ENCODE data around the gene CPED1.
"Not testable (repeated sequence)": the region's sequence is repeated elsewhere in the genome, so short reads cannot be mapped to it uniquely, and the experiment has no call there.

CPED1 gene

GRCh38 chr7:121075424-121075841 is 86.9 kb downstream of the CPED1 start:
- not testable (repeated sequence) for DNase-seq

DNA sequence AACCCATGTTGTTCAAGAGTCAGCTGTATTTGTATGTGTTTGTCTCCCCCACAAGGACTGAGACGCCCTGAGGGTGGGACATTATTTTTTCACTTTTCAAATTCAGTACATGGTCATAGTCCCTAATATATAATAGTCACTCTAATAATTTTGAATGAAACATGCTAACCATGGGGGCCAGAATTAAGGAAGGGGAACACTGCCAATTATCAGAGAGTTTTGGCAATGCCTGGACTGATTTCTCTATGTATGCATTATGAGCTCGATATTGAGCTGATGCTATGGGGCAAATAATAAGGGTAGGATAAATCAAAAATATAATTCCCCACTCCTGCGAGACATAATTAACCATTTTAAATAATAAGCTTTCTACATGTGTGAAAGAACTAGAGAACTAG is 87.4 kb downstream of the CPED1 start:
- no peak for DNase-seq

DNA sequence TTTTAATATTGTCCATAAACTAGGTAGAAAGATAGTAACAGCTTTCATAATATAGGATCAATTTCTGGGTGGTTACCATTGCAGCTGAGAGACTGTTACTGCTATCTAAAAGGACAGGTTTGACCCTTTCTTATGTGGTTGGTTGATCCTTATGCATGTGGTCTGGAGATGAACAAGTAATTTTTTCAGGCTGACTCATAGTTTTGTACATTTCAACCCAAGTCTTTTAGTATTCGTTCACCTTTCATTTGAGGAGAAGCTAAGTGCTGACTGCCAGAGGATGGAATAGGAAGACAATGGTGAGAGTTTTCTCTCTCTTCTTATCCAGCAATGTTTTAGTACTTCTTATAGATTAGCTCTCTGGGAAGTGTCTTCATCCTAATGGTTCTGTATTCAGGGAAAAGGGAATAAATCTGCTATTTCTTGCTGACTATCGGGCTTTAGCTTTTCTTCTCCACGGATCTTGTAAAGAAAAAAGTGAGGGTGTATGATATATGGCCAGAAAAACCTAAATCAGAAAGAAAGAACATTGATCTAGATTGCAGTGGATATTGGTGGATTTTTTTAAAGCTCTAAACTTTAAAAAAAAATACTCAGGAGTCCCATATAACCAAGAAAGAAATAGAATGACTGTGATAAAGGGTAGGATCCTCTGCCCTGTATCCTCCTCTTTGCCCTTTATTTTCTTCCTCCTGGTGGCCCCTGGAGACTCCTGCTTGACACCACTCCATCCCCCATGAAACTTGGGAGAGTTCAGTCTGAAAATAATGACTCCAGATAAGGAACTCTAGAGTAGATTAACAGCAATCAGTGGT is 88.0 kb downstream of the CPED1 start:
- DNase-seq, result no peak

DNA sequence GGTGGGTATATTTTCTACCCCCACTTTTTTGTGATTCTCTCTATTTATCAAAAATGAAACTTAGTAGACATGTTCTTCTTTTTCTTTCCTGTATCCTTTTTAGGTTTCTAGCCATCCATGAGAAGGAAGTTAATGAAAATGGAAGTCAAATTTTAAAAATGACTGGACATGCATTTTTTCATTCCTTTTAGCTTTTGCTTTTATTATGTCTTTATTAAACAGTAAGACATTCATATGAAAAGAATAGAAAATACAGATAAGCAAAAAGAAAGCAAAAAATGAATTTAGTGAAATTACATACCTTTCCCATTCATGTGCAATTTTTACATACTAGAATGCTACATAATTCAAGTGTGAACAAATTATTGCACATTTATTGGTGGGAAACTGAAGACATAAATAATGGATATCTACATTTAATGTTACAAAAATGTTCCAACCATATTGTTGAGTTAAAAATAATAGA is 88.7 kb downstream of the CPED1 start:
- DNase-seq, result no peak

DNA sequence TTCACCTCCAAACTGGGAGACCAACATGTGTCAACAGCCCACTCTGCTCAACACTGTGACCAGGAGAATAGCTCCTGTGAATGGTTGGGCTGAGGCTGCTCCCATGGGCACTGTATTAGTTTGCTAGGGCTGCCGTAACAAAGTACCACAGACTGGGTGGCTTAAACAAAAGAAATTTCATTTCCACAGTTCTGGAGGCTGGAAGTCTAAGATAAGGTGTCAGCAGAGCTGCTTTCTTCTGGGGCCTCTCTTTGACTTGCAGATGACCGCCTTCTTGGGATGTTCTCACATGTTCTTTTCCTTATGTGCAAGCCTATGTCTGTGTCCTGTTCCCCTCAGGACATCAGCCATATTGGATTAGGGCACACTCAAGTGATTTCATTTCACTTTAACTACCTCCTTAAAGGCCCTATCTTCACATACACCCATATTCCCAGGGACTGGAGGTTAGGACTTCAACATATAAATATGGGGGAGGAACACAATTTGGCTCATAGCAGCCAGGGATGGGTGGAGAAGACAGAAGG is 90.3 kb downstream of the CPED1 start:
- DNase-seq, result no peak

DNA sequence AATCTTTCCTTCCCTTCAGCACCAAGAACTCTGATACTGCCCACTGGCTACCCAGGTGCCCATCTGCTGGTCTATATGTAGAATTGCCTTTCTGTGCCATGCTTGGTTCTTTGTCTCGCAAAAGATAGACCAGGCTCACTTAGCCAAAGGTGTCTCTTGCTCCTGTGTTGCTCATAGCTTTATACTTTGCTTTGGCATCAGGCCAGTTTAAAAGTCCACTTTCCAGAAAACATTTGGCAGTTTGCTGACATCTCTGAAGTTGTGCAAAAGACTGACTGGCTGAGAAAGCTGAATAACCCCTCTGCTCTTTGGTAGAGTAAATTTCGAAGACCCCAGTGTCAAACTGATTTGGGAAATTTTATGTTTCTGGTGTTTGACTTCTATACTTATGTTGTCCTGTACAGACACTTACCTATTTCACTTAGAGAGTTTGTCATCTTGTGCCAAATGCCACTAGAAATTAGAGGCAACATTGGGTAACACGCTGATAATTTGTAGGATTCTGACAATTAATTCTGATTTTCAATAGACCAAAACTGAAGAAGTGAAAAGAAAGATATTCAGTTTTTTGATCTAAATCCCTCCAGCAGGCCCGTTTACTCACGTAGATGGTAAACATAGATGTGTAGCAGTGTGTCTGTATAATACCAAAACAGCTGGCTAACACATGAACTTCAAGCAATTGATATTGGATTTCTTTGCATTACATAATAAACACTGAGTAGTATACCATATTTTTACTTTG is 91.1 kb downstream of the CPED1 start:
- DNase-seq, result no peak

DNA sequence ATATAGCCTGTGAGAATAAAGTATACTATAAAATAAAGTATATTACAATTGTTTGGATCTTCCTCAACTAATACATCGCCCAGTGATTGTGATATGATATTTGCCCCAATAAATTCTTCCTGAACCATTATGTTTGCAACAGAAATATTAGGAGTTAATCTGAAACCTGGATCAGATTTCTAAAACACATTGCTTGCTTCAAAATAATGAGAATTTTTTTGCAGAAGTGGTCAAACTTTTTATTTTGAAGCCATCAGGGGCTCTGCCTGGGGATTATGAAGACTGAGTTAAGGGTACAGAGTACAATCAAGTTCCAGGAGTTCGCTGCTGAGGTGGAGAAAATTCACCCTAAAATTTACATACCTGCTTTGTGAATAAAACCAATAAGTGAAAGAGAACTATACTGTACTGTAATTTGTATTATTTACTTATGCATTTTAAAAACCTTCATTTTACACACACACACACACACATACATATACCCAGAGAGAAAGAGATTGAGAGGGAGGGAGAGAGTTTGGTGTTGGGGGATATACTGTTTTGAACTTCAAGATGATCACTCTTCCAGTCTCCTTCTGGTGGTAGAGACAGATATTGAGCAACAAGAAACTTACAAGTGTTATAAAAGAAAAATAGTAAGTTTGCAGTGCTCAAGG is 91.9 kb downstream of the CPED1 start:
- DNase-seq, result no peak

- DNase-seq, result no peak
These were observed 92.4 kb downstream of the CPED1 start for GRCh38 chr7:121080913-121081326.

DNA sequence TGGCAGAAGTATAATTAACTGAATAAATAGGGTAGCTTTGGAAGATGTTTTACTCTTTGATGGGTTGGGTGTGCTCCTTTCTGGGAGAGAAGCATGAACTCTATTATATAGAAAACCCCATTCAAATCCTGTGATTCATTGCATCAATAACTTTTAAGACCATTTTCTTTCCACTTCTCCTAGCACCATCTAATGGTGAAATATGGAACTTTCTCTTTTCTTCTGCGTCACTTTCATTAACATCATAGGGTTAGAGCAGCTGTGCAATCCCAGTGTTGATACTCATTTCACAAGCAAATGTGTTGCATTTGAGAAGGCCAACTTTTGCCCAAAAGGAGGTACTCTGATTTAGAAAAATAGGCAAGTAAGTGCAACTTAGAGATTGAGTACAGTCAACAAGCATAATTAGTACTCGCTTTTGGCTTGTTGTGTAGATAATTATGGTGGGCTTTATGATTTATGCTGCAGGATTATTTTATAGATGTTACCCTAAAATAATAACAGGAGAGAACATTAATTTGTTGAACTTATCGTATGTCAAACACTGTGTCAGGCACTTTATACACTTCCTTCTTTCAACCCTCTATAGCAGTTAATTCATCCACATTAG is 92.9 kb downstream of the CPED1 start:
- no peak for DNase-seq

- DNase-seq, result no peak
These were observed 94.0 kb downstream of the CPED1 start for GRCh38 chr7:121082400-121083101.

- no peak for DNase-seq
These were observed 94.8 kb downstream of the CPED1 start for GRCh38 chr7:121083138-121083789.

DNA sequence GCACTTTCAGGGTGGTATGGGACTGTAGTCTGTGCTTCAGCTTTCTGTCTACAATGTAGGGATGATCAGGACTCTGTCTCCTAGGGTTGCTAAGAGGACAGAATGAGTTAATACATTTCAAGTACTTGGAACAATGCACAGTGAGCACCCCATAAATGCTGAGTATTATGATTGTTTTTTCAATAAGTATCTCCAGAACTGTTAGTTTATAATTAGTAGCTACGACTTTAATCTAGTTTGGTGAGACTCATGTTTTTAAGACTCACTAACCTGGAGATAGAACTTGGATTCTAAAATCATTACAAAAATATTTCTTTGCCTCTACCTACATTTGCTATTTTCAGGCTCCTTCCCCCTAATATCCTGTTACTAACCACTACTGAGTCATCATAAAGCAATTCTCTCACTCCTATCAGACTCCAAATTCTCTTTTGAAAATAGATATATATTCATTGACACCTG is 95.3 kb downstream of the CPED1 start:
- DNase-seq, result no peak

- DNase-seq, result no peak
These were observed 95.7 kb downstream of the CPED1 start for GRCh38 chr7:121084256-121084655.

DNA sequence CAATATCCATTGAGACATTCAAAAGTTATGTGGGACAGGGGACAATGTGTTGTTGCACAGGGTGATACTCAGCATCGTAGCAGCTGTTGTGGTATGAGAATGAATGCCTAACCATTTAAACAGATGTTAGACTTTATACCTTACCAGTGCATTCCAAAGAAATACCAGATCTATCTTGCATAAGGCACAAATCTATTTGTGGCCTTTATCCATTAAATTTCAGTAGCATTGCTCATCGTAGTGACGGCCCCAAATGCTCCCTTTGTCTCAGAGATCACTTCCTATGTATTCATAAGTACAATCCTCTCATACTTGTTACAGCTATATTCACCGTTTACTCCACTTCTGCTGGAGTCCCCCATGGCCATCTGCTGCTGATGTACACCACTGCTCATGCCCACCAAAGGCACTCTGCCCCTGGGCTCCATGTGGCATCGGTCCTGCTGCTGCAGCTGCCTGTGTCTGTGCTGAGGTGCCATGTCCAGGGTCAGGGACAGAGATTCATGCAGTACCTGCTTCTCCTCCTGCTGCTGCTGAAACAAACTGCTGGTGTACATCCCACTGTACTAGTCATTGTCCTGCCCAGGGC is 96.3 kb downstream of the CPED1 start:
- DNase-seq, result no peak

GRCh38 chr7:121085922-121086321 is 97.4 kb downstream of the CPED1 start:
- DNase-seq, result no peak

- no peak for DNase-seq
These were observed 100.4 kb downstream of the CPED1 start for GRCh38 chr7:121088870-121089269.

DNA sequence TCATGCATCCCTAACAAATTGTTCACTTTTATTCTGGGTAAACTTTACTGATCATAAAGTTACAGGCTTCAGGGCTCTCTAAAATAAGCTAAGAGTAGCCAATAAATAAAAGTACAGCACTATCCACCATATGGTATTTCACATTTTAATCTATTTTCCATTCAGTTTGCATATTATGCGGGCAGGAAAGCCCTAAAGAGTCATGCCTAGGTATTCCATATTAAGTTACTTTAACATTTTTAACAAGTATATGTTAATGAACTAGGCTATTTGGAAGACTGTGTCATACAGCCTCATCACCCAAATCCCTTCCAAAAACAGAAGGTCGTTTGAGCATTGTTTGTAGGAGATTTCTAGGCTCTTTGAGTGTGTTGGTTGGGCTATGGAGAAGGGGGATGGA is 106.3 kb downstream of the CPED1 start:
- DNase-seq, result no peak

- DNase-seq, result no peak
These were observed 109.1 kb downstream of the CPED1 start for GRCh38 chr7:121097577-121097976.

DNA sequence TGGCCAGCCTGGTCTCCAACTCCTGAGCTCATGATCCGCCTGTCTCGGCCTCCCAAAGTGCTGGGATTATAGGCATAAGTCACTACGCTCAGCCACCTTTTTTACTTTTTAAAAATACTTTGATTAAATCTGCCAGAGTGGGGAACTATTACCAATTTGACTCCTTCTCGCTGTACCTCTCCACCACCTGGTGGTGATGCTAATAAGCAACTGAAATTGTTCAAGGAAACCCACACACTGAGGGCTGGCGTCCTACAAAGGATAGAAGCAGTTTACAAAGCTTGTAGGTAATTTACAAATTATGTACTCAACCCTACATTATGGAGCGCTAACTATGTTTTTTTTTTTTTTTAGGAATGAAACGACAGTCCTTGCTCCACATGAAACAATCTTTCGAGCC is 111.1 kb downstream of the CPED1 start:
- no peak for DNase-seq

- DNase-seq, result no peak
These were observed 112.6 kb downstream of the CPED1 start for GRCh38 chr7:121101083-121101482.

- no peak for DNase-seq
These were observed 113.1 kb downstream of the CPED1 start for GRCh38 chr7:121101621-121102020.

All from stimulated activated CD8-positive, alpha-beta memory T cell treated with anti-CD3 and anti-CD28 coated beads, Interleukin-4, amount 100 ng/mL, for 48 hours (primary cell).